GM12891 (cell line): ENCODE results near the gene SLX4IP.

ENCODE experiments used
- POLR2A ChIP-seq: IDR thresholded peaks from 2 replicates; pipeline ENCODE4 v1.6.1; 2011; ENCODE audit warnings: low read depth, low read length, control low read depth
- POLR2AphosphoS5 ChIP-seq: IDR thresholded peaks from 2 replicates; pipeline ENCODE4 v1.6.1; 2011; ENCODE audit warnings: low read depth, low read length, control low read depth
- POU2F2 ChIP-seq: IDR thresholded peaks from 2 replicates; pipeline ENCODE4 v1.6.1; 2011; ENCODE audit warnings: low read depth, mild to moderate bottlenecking, control low read depth, low read length, moderate library complexity
- SPI1 ChIP-seq: IDR thresholded peaks from 2 replicates; pipeline ENCODE4 v1.6.1; 2011; ENCODE audit warnings: low read depth, low read length, control low read depth
- TAF1 ChIP-seq: IDR thresholded peaks from 2 replicates; pipeline ENCODE4 v1.6.1; 2011; ENCODE audit warnings: low read depth, low read length, control low read depth

- TF ChIP-seq POLR2A (no peak), POLR2AphosphoS5 (no peak), TAF1 (no peak), POU2F2 (no peak), SPI1 (no peak)
These were observed 230.0 kb downstream of the SLX4IP start for GRCh38 chr20:10665027-10665561.
